Measurements from ENCODE around the gene PRAME. TPM values are rescaled to one million over a fixed set of nuclear protein-coding genes. Genes with fewer than 3 reads are reported as not detected.

The PRAME gene
- total and polyA plus RNA-seq, 2 experiments from 2014 or later: not detected

DNA sequence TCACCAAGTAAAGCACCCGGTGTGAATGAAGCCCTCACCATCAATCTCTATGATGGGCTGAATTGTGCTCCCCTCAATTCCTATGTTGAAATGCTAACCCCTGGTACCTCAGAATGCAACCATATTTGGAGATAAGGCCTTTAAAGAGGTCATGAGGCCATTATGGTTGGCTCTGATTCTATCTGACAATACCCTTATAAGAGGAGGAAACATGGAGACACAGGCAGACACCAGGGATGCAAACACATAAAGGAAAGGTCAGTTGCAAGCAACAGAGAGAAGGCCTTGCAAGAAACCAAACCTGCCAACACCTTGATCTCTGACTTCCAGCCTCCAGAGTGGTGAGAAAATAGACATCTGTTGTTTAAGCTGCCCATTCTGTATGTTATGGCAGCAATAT lies 25.6 kb downstream of the PRAME start:
- no peak overlapping the region for H3K4me3 ChIP-seq
- H3K4me3 Mint-ChIP-seq: no peak overlapping the region
- no peak overlapping the region for H3K4me2 ChIP-seq
- no peak overlapping the region for H3K27ac ChIP-seq (ENCODE audit: low read depth)
- TF ChIP-seq EZH2 (IDR thresholded peaks at IDR 0.05; ENCODE audit: low read depth, unreplicated experiment) (no peak), STAT1 (IDR thresholded peaks at IDR 0.05; ENCODE audit: unreplicated experiment) (no peak), JUNB (IDR thresholded peaks at IDR 0.05; ENCODE audit: unreplicated experiment) (no peak), NANOG (IDR thresholded peaks at IDR 0.05; ENCODE audit: borderline replicate concordance) (no peak), EZH2phosphoT487 (IDR thresholded peaks at IDR 0.05; ENCODE audit: unreplicated experiment) (no peak), ZNF331 (CRISPR knock-in tag; IDR thresholded peaks at IDR 0.05; ENCODE audit: low read depth) (no peak), CREB1 (CRISPR knock-in tag; IDR thresholded peaks at IDR 0.05; ENCODE audit: low read depth) (no peak), ZNF114 (CRISPR knock-in tag; IDR thresholded peaks at IDR 0.05) (no peak), POLR2AphosphoS5 (IDR thresholded peaks at IDR 0.05; ENCODE audit: low read depth) (no peak)
- TF ChIP-seq, protein P1, sequence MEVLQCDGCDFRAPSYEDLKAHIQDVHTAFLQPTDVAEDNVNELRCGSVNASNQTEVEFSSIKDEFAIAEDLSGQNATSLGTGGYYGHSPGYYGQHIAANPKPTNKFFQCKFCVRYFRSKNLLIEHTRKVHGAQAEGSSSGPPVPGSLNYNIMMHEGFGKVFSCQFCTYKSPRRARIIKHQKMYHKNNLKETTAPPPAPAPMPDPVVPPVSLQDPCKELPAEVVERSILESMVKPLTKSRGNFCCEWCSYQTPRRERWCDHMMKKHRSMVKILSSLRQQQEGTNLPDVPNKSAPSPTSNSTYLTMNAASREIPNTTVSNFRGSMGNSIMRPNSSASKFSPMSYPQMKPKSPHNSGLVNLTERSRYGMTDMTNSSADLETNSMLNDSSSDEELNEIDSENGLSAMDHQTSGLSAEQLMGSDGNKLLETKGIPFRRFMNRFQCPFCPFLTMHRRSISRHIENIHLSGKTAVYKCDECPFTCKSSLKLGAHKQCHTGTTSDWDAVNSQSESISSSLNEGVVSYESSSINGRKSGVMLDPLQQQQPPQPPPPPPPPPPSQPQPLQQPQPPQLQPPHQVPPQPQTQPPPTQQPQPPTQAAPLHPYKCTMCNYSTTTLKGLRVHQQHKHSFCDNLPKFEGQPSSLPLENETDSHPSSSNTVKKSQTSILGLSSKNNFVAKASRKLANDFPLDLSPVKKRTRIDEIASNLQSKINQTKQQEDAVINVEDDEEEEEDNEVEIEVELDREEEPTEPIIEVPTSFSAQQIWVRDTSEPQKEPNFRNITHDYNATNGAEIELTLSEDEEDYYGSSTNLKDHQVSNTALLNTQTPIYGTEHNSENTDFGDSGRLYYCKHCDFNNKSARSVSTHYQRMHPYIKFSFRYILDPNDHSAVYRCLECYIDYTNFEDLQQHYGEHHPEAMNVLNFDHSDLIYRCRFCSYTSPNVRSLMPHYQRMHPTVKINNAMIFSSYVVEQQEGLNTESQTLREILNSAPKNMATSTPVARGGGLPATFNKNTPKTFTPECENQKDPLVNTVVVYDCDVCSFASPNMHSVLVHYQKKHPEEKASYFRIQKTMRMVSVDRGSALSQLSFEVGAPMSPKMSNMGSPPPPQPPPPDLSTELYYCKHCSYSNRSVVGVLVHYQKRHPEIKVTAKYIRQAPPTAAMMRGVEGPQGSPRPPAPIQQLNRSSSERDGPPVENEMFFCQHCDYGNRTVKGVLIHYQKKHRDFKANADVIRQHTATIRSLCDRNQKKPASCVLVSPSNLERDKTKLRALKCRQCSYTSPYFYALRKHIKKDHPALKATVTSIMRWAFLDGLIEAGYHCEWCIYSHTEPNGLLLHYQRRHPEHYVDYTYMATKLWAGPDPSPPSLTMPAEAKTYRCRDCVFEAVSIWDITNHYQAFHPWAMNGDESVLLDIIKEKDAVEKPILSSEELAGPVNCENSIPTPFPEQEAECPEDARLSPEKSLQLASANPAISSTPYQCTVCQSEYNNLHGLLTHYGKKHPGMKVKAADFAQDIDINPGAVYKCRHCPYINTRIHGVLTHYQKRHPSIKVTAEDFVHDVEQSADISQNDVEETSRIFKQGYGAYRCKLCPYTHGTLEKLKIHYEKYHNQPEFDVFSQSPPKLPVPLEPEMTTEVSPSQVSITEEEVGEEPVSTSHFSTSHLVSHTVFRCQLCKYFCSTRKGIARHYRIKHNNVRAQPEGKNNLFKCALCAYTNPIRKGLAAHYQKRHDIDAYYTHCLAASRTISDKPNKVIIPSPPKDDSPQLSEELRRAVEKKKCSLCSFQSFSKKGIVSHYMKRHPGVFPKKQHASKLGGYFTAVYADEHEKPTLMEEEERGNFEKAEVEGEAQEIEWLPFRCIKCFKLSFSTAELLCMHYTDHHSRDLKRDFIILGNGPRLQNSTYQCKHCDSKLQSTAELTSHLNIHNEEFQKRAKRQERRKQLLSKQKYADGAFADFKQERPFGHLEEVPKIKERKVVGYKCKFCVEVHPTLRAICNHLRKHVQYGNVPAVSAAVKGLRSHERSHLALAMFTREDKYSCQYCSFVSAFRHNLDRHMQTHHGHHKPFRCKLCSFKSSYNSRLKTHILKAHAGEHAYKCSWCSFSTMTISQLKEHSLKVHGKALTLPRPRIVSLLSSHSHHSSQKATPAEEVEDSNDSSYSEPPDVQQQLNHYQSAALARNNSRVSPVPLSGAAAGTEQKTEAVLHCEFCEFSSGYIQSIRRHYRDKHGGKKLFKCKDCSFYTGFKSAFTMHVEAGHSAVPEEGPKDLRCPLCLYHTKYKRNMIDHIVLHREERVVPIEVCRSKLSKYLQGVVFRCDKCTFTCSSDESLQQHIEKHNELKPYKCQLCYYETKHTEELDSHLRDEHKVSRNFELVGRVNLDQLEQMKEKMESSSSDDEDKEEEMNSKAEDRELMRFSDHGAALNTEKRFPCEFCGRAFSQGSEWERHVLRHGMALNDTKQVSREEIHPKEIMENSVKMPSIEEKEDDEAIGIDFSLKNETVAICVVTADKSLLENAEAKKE (CRISPR knock-in tag; IDR thresholded peaks at IDR 0.05): no peak
- TF ChIP-seq, protein P2, sequence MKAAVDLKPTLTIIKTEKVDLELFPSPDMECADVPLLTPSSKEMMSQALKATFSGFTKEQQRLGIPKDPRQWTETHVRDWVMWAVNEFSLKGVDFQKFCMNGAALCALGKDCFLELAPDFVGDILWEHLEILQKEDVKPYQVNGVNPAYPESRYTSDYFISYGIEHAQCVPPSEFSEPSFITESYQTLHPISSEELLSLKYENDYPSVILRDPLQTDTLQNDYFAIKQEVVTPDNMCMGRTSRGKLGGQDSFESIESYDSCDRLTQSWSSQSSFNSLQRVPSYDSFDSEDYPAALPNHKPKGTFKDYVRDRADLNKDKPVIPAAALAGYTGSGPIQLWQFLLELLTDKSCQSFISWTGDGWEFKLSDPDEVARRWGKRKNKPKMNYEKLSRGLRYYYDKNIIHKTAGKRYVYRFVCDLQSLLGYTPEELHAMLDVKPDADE (IDR thresholded peaks at IDR 0.05): no peak
- TF ChIP-seq, protein P3, sequence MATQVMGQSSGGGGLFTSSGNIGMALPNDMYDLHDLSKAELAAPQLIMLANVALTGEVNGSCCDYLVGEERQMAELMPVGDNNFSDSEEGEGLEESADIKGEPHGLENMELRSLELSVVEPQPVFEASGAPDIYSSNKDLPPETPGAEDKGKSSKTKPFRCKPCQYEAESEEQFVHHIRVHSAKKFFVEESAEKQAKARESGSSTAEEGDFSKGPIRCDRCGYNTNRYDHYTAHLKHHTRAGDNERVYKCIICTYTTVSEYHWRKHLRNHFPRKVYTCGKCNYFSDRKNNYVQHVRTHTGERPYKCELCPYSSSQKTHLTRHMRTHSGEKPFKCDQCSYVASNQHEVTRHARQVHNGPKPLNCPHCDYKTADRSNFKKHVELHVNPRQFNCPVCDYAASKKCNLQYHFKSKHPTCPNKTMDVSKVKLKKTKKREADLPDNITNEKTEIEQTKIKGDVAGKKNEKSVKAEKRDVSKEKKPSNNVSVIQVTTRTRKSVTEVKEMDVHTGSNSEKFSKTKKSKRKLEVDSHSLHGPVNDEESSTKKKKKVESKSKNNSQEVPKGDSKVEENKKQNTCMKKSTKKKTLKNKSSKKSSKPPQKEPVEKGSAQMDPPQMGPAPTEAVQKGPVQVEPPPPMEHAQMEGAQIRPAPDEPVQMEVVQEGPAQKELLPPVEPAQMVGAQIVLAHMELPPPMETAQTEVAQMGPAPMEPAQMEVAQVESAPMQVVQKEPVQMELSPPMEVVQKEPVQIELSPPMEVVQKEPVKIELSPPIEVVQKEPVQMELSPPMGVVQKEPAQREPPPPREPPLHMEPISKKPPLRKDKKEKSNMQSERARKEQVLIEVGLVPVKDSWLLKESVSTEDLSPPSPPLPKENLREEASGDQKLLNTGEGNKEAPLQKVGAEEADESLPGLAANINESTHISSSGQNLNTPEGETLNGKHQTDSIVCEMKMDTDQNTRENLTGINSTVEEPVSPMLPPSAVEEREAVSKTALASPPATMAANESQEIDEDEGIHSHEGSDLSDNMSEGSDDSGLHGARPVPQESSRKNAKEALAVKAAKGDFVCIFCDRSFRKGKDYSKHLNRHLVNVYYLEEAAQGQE (IDR thresholded peaks at IDR 0.05; ENCODE audit: unreplicated experiment): no peak
- TF ChIP-seq, protein P4, sequence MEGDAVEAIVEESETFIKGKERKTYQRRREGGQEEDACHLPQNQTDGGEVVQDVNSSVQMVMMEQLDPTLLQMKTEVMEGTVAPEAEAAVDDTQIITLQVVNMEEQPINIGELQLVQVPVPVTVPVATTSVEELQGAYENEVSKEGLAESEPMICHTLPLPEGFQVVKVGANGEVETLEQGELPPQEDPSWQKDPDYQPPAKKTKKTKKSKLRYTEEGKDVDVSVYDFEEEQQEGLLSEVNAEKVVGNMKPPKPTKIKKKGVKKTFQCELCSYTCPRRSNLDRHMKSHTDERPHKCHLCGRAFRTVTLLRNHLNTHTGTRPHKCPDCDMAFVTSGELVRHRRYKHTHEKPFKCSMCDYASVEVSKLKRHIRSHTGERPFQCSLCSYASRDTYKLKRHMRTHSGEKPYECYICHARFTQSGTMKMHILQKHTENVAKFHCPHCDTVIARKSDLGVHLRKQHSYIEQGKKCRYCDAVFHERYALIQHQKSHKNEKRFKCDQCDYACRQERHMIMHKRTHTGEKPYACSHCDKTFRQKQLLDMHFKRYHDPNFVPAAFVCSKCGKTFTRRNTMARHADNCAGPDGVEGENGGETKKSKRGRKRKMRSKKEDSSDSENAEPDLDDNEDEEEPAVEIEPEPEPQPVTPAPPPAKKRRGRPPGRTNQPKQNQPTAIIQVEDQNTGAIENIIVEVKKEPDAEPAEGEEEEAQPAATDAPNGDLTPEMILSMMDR (conservative IDR thresholded peaks at IDR 0.05; ENCODE audit: low read depth in 2 of 2): no peak
- no peaks in the 10 kb centered on the region for H3K36me3 Mint-ChIP-seq (ENCODE audit: low read depth)
- H2AFZ ChIP-seq: no peak overlapping the region
- H3K4me1 Mint-ChIP-seq: no peaks in the 10 kb centered on the region
- H3K9me3 Mint-ChIP-seq: no peaks in the 10 kb centered on the region
- no peaks in the 10 kb centered on the region for H4K20me1 ChIP-seq (replicated peaks; ENCODE audit: insufficient read depth)
- no peak overlapping the region for H3K27ac Mint-ChIP-seq
- H3K9me2 ChIP-seq (ENCODE audit: insufficient read depth): no peaks in the 10 kb centered on the region
- DNase-seq (ENCODE audit: low spot score) (no peak), ATAC-seq (no peak)
- peaks cover 63% of the 10 kb centered on the region for H3K27me3 Mint-ChIP-seq (ENCODE audit: insufficient read depth, low read depth, poor library complexity)
- H3K27me3 ChIP-seq (ENCODE audit: insufficient read depth): peaks cover 98% of the 10 kb centered on the region
- no peaks in the 10 kb centered on the region for H3K36me3 ChIP-seq (ENCODE audit: insufficient read depth)
- H3F3A ChIP-seq (replicated peaks; ENCODE audit: low read depth): no peaks in the 10 kb centered on the region
- no peaks in the 10 kb centered on the region for H3K79me2 ChIP-seq (replicated peaks; ENCODE audit: insufficient read depth)
- no peaks in the 10 kb centered on the region for H3K4me1 ChIP-seq (ENCODE audit: insufficient read depth)
